Measurements from ENCODE around the gene RAD50.
A peak's percentile ranks its signal among the peaks of the same experiment; 100 is the strongest.
"Not testable (repeated sequence)": the region's sequence is repeated elsewhere in the genome, so short reads cannot be mapped to it uniquely, and the experiment has no call there.

Gene RAD50

GRCh38 chr5:132556763-132557477 is at the start of gene RAD50:
Gene RAD50 (plus strand): TSS chr5:132556977. CDS start chr5:132557325, 348 bp downstream.
- peak; percentile 99 for ATAC-seq

GRCh38 chr5:132510076-132510475 is 46.7 kb upstream of the RAD50 start:
- no peak for ATAC-seq

- ATAC-seq = not testable (repeated sequence)
Measured at GRCh38 chr5:132513618-132514336, 43.0 kb upstream of the RAD50 start.

- not testable (repeated sequence) for ATAC-seq
Measured at GRCh38 chr5:132522067-132522466, 34.7 kb upstream of the RAD50 start.

GRCh38 chr5:132524877-132525276 is 31.9 kb upstream of the RAD50 start:
- ATAC-seq = not testable (repeated sequence)

DNA sequence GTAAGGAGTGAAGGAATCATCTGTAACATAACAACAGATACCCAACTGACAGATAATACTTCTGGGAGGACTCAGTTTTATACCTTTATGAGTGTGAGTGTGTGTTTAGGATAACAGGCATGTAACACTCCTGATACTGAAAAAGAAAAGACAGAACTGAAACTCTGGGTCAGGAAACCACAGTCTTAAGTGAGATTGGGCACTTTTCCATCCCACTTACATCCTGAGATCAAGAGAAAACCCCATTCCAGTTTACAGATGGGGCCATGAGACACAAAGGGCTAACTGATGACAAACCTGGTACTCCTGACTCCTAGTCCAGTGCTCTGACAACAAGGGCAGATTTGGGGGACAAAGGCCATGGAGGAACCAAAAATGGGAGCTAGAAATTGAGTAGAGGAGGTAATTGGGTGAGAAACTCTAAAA is 31.5 kb upstream of the RAD50 start:
- peak; percentile 41 to 54 for ATAC-seq

GRCh38 chr5:132526290-132526973 is 30.3 kb upstream of the RAD50 start:
- ATAC-seq = peak; percentile 41 to 61

GRCh38 chr5:132526974-132527564 is 29.7 kb upstream of the RAD50 start:
- no peak for ATAC-seq

DNA sequence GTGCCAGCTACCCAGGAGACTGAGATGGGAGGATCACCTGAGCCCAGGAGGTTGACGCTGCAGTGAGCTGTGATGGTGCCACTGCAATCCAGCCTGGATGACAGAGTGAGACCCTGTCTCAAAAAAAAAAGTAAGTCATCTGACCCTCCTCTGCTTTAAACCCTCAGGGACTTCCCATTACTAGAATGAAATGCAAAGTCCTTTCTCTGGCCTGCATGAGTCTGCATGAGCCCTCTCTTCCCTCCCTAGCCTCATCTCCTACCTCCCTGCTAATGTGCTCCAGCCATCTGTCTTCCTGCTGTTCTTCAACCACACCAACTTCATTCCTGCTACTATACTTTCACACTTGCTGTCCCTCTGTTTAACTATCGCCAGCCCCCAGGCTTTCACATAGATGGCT is 28.8 kb upstream of the RAD50 start:
- ATAC-seq = no peak

- peak; percentile 32 to 44 for ATAC-seq
Measured at GRCh38 chr5:132528866-132529634, 27.7 kb upstream of the RAD50 start.

DNA sequence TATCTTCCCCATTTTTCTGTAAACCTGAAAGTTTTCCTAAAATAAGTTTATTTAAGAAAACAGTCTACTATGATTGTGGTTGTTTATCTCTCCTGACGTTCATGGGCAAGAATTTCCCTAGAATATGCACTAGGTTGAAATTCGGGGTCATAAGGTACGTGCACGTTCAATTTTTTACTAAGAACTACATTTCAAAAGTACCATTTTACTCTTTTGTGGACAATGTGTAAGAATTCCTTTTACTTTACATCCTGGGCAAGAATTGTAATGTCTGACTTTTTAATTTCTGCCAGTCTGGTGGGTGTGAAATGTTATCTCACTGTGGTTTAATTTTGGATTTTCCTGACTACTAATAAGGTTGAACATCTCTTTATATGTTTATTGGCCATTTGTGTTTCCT is 25.8 kb upstream of the RAD50 start:
- peak in 1 of 2 donors; percentile 19 for ATAC-seq

GRCh38 chr5:132539716-132540115 is 17.1 kb upstream of the RAD50 start:
- no peak for ATAC-seq

DNA sequence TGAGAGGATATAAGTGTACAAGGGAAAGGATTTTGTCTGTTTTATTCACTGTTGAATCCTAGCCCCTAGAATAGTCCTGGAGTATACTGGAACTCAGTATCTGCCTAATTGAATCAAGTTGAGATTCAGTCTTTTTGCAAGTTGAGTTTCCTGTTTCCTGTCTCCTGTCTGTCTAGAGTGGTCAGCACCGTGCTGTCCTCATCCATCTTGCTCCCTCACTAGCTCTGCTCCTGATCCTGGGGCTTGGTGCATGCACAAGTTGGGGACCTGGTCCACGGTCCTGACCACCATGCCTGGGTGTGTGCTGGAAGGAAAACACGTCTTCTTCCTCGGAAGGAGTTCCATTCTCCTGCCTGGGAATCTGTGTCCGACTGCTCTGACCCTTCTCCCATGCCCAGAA is 16.6 kb upstream of the RAD50 start:
- ATAC-seq = no peak

- no peak for ATAC-seq
Measured at GRCh38 chr5:132540764-132541163, 16.0 kb upstream of the RAD50 start.

DNA sequence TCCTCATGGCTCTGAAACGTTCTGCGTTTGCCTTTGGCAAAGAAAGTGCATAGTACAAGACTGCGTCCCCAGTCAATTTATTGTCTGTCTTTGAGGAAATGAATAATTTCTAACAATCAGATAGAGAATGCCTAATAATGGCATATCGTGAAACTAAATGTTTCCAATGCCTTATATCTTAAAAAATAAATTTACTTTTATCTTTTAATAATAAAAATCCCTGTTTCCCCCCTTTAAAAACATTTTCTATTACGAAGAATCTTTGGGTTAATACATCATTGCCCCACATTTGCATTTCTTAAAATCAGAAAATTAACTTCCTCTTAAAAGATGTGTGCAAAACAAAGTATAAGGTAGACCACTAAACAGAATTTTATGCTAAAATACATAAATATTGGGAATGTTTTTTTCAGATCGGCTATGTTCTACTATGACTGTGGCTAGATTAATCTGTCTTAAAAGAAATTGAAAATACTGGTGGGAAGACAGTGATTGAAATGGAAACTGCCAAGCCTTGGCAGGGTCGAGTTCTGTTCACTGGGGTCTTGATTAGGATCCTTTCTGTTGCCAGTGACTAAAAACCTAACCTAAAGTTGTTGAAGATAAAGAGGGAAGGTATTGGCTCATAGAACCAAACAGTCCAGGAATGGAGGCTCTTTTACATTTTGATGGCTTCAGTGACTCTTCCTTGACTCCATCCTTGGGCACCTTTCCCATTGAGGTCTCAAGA is 13.1 kb upstream of the RAD50 start, which contains the start of gene IL5:
Gene IL5, minus strand, starts transcription at position 51 of the 730 bp plus-strand sequence. Its CDS starts 44 bp downstream, at position 7.
- no peak for ATAC-seq

DNA sequence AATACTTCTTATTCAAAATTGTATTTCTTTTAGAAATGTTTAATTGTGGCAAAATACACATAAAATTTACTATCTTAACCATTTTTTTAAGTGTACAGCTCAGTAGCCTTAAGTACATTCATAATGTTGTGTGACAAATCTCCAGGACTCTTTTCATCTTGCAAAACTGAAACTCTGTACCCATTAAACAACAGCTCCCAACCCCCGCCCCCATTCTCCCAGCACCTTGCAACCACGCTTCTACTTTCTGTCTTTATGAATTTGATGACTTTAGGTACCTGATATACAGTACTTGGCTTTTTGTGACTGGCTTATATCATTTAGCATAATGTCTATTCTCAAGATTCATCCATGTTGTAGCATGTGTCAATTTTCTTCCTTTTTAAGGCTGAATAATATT is 10.7 kb upstream of the RAD50 start:
- ATAC-seq = peak; percentile 21 to 55

DNA sequence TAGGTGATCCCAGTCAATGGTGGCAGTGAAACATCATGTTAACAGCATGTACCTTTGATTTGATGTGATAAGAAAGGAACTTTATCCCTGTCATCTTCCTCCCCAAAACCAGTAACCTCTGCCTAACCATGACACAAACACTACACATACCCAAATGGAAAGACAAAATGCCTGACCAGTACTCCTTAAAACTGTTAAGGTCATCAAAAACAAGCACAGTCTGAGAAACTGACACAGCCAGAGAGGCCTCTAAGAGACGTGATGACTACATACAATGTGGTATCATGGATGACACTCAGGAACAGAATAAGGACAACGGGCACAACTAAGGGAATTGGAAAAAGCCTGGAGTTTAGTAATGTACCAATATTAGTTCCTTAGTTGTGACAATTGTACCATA is 9.5 kb upstream of the RAD50 start:
- ATAC-seq = no peak

GRCh38 chr5:132548834-132549233 is 7.9 kb upstream of the RAD50 start:
- ATAC-seq = not testable (repeated sequence)

GRCh38 chr5:132549576-132549975 is 7.2 kb upstream of the RAD50 start:
- ATAC-seq = no peak

GRCh38 chr5:132556153-132556762 is 519 bp upstream of the RAD50 start:
- ATAC-seq = peak in 1 of 2 donors; percentile 2
